A549 (cell line): ENCODE measurements around the gene DIS3L2.

Experiments used
- MAFK ChIP-seq: fragments of 450-650 bp; IDR thresholded peaks from 2 replicates; pipeline ENCODE4 v1.6.1; 2014; ENCODE audit not compliant: partially characterized antibody
- NFE2L2 ChIP-seq: fragments of 150-350 bp; conservative IDR thresholded peaks from 2 replicates; pipeline ENCODE4 v1.6.1; 2014; ENCODE audit warnings: low read length

GRCh38 chr2:232345251-232345650, 383.7 kb downstream of the DIS3L2 start:
- TF ChIP-seq MAFK (no peak), NFE2L2 (no peak)
